IPS DF 6.9 (cell line): ENCODE measurements around the gene ZNF775.

Experiments used
- DNase-seq: peaks from one replicate; pipeline ENCODE4 v3.0.0-alpha.2; 2013; ENCODE audit warnings: low read depth, low spot score
- H3K27ac ChIP-seq: one replicate; pipeline ENCODE4 v1.5.1; 2013; ENCODE audit warnings: low read length, control low read depth
- H3K27me3 ChIP-seq: 2 replicates; pipeline ENCODE4 v1.6.1; 2013; ENCODE audit warnings: mild to moderate bottlenecking, low read length; ENCODE audit not compliant: control insufficient read depth, insufficient read depth
- H3K36me3 ChIP-seq: 2 replicates; pipeline ENCODE4 v1.6.1; 2013; ENCODE audit warnings: low read length; ENCODE audit not compliant: control insufficient read depth, insufficient read depth
- H3K4me1 ChIP-seq: 2 replicates; pipeline ENCODE4 v1.6.1; 2013; ENCODE audit warnings: low read length; ENCODE audit not compliant: control insufficient read depth, insufficient read depth
- H3K4me3 ChIP-seq: 2 replicates; pipeline ENCODE4 v1.5.1; 2013; ENCODE audit warnings: mild to moderate bottlenecking, low read length
- H3K9me3 ChIP-seq: 2 replicates; pipeline ENCODE4 v1.6.1; 2013; ENCODE audit warnings: low read length, inconsistent platforms; ENCODE audit not compliant: control insufficient read depth, insufficient read depth
- WGBS: extraction: QIAGEN DNeasy Blood & Tissue Kit; methylation state at CpG from one replicate; pipeline ENCODE4 v1.1.7; 2013; ENCODE audit warnings: mixed read lengths, missing lambda C conversion rate; ENCODE audit not compliant: insufficient read length, insufficient coverage; 5-methylcytosine and 5-hydroxymethylcytosine counted together

The ZNF775 gene

DNA sequence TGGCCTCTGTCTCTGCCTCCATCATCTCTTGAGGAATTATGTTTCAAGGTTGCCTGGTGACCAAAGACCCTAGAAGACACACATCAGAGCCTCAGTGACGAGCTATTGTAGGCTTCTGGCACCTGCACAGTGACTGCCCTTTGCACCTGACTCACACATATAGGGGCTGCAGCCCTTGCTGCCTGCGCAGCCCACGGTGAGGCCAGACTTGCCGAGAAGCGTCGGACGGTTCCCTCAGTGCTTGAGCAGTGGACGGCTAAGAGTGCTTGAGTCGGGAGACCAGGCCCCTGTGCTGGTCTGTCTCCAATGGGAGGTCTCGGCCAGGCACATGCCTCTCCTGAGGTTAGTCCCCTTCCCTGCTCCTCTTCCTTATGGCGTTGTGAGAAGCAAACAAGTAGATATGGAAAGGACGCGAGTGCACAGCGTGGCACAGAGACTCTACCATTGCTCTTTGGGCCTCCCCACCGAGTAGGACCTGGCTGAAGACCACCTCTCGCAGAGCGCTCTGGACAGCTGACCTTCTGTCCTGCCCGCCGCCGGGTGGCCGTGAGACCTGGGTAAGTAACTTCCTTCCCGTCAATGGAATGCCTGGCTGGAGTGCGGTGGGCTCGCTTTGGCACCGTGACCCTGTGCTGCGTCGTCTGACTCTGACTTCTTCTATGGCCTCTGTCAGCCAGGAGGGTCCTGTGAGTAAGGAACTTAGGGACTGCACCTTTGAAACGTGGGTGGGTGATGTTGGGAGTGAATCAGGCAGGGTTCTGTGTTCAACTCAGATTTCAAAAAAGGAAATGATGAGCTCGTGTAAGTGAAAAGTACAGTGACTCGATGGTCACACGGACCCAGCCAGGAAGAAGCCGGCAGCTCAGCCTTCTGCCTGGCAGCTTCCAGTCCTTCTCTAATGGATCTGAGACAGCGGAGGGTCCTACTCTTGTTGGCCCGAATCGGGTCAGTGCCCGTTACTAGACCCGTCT is 33.7 kb downstream of the ZNF775 start:
- no CpG with 5 or more reads among the region's 37 CpGs for WGBS
- no peaks in the 10 kb centered on the region for H3K9me3 ChIP-seq
- no peaks in the 10 kb centered on the region for H3K4me1 ChIP-seq
- no peak overlapping the region for H3K27ac ChIP-seq
- no peak for DNase-seq
- peaks cover 6% of the 10 kb centered on the region for H3K36me3 ChIP-seq
- no peaks in the 10 kb centered on the region; the same call in 1 of the 2 replicates for H3K27me3 ChIP-seq
- H3K4me3 ChIP-seq = no peak overlapping the region

DNA sequence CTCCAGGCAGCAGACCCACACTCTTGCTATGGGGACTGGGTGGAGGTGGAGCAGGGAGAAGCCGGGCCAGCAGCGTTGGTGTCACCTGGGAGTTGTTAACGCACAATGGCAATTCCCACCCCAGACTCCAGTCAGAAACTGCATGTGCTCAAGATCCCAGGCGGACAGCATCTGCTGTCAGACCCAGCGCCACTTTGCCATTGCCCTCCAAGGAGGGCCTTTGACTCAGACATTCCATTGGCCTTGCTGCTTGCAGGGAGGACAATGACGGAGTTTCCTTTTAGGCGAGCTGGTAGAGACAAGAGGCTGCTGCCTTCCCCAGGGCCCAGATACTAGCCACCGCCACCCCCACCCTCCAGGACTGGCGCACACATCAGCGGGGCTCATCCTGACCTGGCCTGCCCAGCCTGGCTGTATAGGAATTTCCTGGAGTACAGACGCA is 34.5 kb downstream of the ZNF775 start:
- H3K27me3 ChIP-seq = no peaks in the 10 kb centered on the region; the same call in 1 of the 2 replicates
- no peak overlapping the region for H3K27ac ChIP-seq
- no peaks in the 10 kb centered on the region for H3K4me1 ChIP-seq
- H3K36me3 ChIP-seq = no peaks in the 10 kb centered on the region
- H3K4me3 ChIP-seq = no peak overlapping the region
- WGBS = no CpG with 5 or more reads among the region's 11 CpGs
- H3K9me3 ChIP-seq = no peaks in the 10 kb centered on the region
- DNase-seq = no peak

DNA sequence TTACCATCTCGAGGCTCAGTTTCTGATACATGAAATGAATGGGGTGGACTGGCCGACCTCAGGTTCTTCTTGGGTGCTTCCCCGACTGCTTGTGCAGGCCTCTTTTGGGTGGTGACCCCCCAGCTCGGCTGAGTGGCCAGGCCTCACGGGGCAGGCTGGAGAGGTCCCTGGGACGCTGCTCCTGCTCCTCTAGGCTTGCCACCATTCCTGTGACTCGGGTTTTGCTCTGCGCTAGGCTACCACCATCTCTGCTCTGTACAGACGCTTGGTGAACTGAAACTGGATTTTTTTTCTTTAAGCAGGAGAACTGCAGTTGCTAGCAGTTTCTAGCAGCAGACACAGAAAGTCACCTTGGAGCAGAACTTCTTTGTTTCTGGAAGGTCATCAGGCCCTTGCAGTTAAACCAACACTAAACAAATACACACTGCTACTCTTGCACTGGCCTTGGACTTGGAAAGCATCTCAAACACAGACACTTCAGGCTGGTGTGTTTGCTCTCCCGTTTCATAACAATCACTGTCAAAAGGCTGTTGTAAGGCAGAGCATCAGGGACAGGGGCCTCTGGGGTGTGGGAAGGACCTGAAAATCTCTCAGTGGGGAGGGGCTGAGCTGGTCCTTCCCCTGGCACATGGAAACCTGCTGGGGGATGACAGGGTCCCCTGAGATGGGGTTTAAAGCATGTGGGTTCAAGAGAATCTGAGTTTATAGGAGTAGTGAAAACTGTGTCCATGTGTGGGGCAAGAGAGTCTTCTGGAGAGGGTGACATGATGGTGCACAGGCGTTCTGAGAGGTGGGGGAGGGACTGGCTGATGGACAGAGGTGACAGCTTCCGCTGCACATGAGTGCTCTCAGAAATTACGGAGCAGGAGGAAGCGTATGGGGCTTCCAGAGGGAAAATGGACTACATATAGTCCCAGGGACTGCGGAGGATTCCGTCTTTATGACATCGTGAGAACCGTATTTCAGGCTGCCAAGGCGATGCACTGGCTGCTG is 36.3 kb downstream of the ZNF775 start:
- no CpG with 5 or more reads among the region's 19 CpGs for WGBS
- H3K9me3 ChIP-seq = no peaks in the 10 kb centered on the region
- no peaks in the 10 kb centered on the region for H3K36me3 ChIP-seq
- H3K4me3 ChIP-seq = no peak overlapping the region
- no peak overlapping the region for H3K27ac ChIP-seq
- no peaks in the 10 kb centered on the region for H3K4me1 ChIP-seq
- DNase-seq = no peak
- no peaks in the 10 kb centered on the region; the same call in 1 of the 2 replicates for H3K27me3 ChIP-seq

DNA sequence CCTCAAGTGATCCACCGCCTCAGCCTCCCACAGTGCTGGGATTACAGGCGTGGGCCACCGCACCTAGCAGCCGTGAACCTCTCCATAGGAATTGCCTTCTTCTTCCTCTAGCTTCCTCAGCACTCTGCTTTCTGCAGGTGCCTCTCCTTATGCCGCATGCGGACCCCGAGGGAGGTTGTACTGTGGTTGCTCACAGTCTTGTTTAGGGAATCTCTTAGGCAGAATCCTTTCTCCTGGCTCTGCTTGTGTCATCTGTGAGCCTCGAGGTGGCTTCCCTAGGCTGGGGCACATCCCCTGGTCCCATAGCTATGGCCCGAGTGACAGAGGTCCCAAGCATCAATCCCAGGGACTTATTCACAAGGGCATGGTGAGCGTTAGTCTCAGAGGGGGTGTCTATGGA is 38.1 kb downstream of the ZNF775 start:
- no peaks in the 10 kb centered on the region for H3K4me1 ChIP-seq
- H3K4me3 ChIP-seq = no peak overlapping the region
- no peak overlapping the region for H3K27ac ChIP-seq
- no peaks in the 10 kb centered on the region for H3K36me3 ChIP-seq
- no peak for DNase-seq
- no peaks in the 10 kb centered on the region; the same call in 1 of the 2 replicates for H3K27me3 ChIP-seq
- WGBS = no CpG with 5 or more reads among the region's 10 CpGs
- H3K9me3 ChIP-seq = no peaks in the 10 kb centered on the region

DNA sequence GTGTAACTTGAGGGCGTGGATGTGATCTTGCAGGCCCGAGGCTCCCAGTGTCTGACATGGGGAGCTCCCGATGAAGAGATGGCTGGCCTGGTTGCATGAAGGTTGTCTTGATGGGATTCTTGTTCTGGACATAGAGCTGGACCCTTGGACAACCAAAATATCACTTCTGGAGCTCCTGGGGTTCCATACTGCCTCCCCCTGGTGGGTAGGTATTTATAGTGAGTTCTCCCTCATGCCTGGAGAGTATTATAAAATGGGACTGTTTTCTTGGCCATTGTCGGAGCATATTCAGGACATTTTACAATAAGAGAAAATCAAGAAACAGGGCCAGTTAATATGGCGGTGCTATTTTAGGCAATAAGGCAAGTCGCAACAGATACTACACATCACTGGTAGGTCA is 38.7 kb downstream of the ZNF775 start:
- Histone ChIP-seq H3K36me3 (no peaks in the 10 kb centered on the region), H3K27ac (no peak overlapping the region), H3K4me1 (no peaks in the 10 kb centered on the region), H3K9me3 (no peaks in the 10 kb centered on the region), H3K27me3 (no peaks in the 10 kb centered on the region; the same call in 1 of the 2 replicates), H3K4me3 (no peak overlapping the region)
- DNase-seq = no peak
- no CpG with 5 or more reads among the region's 6 CpGs for WGBS

DNA sequence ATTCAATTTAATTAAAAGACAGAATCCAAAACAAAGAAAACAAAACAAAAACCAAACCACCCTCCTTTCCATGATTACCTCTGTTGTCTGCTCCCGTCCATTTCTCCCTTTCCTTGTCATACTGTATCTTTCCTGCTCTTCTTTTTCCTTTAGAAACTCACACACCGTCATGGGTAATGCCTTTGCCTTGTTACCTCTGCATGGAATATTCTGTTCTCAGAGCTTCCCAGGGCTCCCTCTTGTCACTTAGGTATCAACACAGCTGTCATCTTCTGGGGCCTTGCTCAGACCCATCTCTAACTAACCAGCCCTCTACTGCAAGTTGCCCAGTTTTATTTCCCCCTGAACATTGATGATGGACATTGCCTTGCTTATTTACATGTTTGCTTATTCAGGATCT is 41.1 kb downstream of the ZNF775 start:
- Histone ChIP-seq H3K27me3 (no peaks in the 10 kb centered on the region; the same call in 1 of the 2 replicates), H3K9me3 (no peaks in the 10 kb centered on the region), H3K36me3 (no peaks in the 10 kb centered on the region), H3K4me1 (no peaks in the 10 kb centered on the region), H3K4me3 (no peak overlapping the region), H3K27ac (no peak overlapping the region)
- DNase-seq = no peak
- no CpG with 5 or more reads among the region's 2 CpGs for WGBS

DNA sequence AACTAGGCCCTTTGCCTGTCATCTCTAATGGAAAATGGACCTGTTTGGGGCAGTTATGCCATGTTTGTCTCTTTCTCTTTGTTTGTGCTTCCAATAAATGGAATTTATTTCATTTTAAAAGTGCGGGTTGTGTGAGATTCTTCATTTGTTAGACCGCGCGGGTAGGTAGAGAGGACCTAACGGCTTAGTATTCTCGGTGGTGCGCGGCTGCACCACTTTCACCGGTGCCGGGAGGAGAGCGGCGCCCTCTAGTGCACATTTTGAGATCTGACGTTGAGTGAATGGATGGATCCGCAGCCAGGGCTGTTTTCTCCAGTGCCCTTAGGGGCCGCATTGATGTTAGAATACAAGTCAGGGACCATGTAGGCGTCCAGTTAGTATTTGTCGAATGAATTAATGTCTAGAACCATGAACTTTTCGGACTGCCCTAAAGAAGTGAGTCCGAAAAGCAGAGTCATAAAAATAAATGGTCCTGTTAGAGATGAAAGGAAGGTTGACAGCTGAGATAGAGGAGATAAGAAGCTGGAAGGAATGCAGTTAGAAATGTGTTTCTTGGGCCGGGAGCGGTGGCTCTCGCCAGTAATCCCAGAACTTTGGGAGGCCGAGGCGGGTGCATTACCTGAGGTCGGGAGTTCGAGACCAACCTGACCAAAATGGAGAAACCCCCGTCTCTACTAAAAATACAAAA is 42.0 kb downstream of the ZNF775 start:
- Histone ChIP-seq H3K4me3 (no peak overlapping the region), H3K27ac (no peak overlapping the region), H3K27me3 (no peaks in the 10 kb centered on the region; the same call in 1 of the 2 replicates), H3K4me1 (no peaks in the 10 kb centered on the region), H3K9me3 (no peaks in the 10 kb centered on the region), H3K36me3 (no peaks in the 10 kb centered on the region)
- WGBS = no CpG with 5 or more reads among the region's 27 CpGs
- DNase-seq = no peak

DNA sequence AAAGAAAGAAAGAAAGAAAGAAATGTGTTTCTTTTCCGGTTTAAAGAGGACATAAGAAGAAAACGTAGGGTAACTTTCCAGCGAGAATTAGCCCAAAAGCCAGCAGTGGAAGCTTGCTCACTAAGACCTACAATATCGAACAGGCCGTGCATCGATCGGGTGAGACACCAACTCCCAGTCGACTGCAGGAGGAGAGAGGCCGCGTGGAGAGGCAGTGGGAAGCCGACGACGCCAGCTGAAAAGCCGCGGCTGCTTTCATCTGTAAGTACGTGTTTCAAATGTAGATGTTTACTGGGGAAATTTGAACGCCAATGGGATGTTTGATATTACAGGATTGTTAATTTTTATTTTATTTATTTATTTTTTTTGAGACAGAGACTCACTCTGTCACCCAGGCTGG is 42.7 kb downstream of the ZNF775 start:
- DNase-seq = no peak
- Histone ChIP-seq H3K27ac (no peak overlapping the region), H3K27me3 (no peaks in the 10 kb centered on the region; the same call in 1 of the 2 replicates), H3K4me3 (no peak overlapping the region), H3K36me3 (no peaks in the 10 kb centered on the region), H3K4me1 (no peaks in the 10 kb centered on the region), H3K9me3 (no peaks in the 10 kb centered on the region)
- WGBS = 100% methylated on average over 1 of the region's 17 CpGs

DNA sequence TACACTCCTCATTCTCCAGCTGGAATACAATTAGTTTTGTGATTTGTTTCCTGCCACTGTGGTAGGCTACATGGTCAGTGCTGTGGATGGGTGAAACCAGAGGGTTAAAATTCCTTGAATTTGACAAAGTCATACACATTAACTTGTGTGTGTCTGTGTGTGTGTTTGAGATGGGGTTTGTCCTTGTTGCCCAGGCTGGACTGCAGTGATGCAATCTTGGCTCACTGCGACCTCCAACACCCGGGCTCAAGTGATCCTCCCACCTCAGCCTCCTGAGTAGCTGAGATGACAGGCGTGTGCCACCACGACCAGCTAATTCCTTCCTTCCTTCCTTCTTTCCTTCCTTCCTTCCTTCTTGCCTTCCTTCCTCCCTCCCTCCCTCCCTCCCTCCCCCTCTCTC is 46.5 kb downstream of the ZNF775 start:
- H3K9me3 ChIP-seq = no peaks in the 10 kb centered on the region
- H3K4me1 ChIP-seq = peaks cover 4% of the 10 kb centered on the region; the same call in 1 of the 2 replicates
- no peak overlapping the region for H3K4me3 ChIP-seq
- no CpG with 5 or more reads among the region's 4 CpGs for WGBS
- no peaks in the 10 kb centered on the region for H3K27me3 ChIP-seq
- H3K36me3 ChIP-seq = no peaks in the 10 kb centered on the region; the same call in 1 of the 2 replicates
- no peak overlapping the region for H3K27ac ChIP-seq
- no peak for DNase-seq
